MM.1S (cell line): ENCODE data around the gene PPM1H.

ENCODE experiments used
- DNase-seq: peaks from one replicate; pipeline ENCODE4 v3.0.0-alpha.2; 2015
- H2AFZ ChIP-seq: fragments of 300-600 bp; sonication (generic); 2 replicates; pipeline ENCODE4 v1.6.0; 2016; ENCODE audit warnings: antibody characterized with exemption, low read length
- H3F3A ChIP-seq: fragments of 300-600 bp; sonication (generic); 2 replicates; pipeline ENCODE4 v1.6.1; 2016; ENCODE audit warnings: mild to moderate bottlenecking, antibody characterized with exemption, low read length, moderate library complexity, mixed read lengths; ENCODE audit not compliant: insufficient read depth
- H3K27ac ChIP-seq: fragments of 300-600 bp; sonication (generic); 2 replicates; pipeline ENCODE4 v1.5.1; 2016; ENCODE audit warnings: mild to moderate bottlenecking, low read length
- H3K27me3 ChIP-seq: fragments of 300-600 bp; sonication (generic); replicated peaks from 2 replicates; pipeline ENCODE4 v1.6.0; 2016; ENCODE audit warnings: low read length; ENCODE audit not compliant: insufficient read depth
- H3K36me3 ChIP-seq: fragments of 300-600 bp; sonication (generic); replicated peaks from 2 replicates; pipeline ENCODE4 v1.6.1; 2016; ENCODE audit warnings: mild to moderate bottlenecking, low read length, mixed read lengths; ENCODE audit not compliant: insufficient read depth
- H3K4me1 ChIP-seq: fragments of 300-600 bp; sonication (generic); 2 replicates; pipeline ENCODE4 v1.6.1; 2016; ENCODE audit warnings: low read length, mixed read lengths
- H3K4me2 ChIP-seq: fragments of 300-600 bp; sonication (generic); 2 replicates; pipeline ENCODE4 v1.6.0; 2016; ENCODE audit warnings: low read depth, low read length
- H3K4me3 ChIP-seq: fragments of 300-600 bp; sonication (generic); 2 replicates; pipeline ENCODE4 v1.5.1; 2016; ENCODE audit warnings: low read length, mixed read lengths
- H3K79me2 ChIP-seq: fragments of 300-600 bp; sonication (generic); 2 replicates; pipeline ENCODE4 v1.6.1; 2016; ENCODE audit warnings: mixed run types, low read length, mixed read lengths
- H3K9ac ChIP-seq: fragments of 300-600 bp; sonication (generic); 2 replicates; pipeline ENCODE4 v1.6.1; 2016; ENCODE audit warnings: low read length, mixed read lengths
- H3K9me2 ChIP-seq: fragments of 300-600 bp; sonication (generic); replicated peaks from 2 replicates; pipeline ENCODE4 v1.6.1; 2016; ENCODE audit warnings: mild to moderate bottlenecking, low read length, mixed read lengths; ENCODE audit not compliant: insufficient read depth
- H3K9me3 ChIP-seq: fragments of 300-600 bp; sonication (generic); replicated peaks from 2 replicates; pipeline ENCODE4 v1.6.1; 2016; ENCODE audit warnings: mild to moderate bottlenecking, low read length, mixed read lengths; ENCODE audit not compliant: insufficient read depth
- H4K20me1 ChIP-seq: fragments of 300-600 bp; sonication (generic); 2 replicates; pipeline ENCODE4 v1.6.1; 2016; ENCODE audit warnings: mild to moderate bottlenecking, low read length, moderate library complexity, mixed read lengths; ENCODE audit not compliant: insufficient read depth
- EZH2 ChIP-seq: fragments of 300-600 bp; sonication (generic); optimal IDR thresholded peaks from 2 replicates; pipeline ENCODE3; 2017; ENCODE audit warnings: low read depth, mild to moderate bottlenecking, antibody characterized with exemption, low read length, mixed read lengths
- EZH2phosphoT487 ChIP-seq: fragments of 300-600 bp; sonication (generic); IDR thresholded peaks from 2 replicates; pipeline ENCODE4 v1.6.1; 2018; ENCODE audit warnings: antibody characterized with exemption, low read length
- TF ChIP-seq, protein P1 (sequence below): fragments of 300-600 bp; sonication (generic); IDR thresholded peaks from 2 replicates; pipeline ENCODE4 v1.5.1; 2016; ENCODE audit warnings: antibody characterized with exemption, low read length, mixed read lengths

PPM1H gene

DNA sequence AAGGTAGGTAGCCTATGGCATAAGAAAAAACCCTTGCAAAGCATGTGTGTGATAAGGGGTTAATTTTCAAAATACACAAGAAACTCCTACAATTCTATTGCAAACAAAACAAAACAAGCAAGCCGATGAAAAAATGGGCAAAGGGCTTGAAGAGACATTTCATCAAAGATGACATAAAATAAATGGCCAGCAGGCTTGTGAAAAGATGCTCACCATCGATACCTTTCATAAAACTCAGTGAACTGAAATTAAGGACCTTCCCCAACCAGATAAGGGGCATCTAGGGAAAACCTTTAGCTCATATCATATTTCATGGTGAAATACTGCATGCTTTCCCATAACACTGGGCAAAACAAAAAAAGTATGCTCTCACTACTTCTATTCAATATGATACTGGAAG, 131.2 kb downstream of the PPM1H start:
- TF ChIP-seq EZH2phosphoT487: no peak
- TF ChIP-seq, protein P1, sequence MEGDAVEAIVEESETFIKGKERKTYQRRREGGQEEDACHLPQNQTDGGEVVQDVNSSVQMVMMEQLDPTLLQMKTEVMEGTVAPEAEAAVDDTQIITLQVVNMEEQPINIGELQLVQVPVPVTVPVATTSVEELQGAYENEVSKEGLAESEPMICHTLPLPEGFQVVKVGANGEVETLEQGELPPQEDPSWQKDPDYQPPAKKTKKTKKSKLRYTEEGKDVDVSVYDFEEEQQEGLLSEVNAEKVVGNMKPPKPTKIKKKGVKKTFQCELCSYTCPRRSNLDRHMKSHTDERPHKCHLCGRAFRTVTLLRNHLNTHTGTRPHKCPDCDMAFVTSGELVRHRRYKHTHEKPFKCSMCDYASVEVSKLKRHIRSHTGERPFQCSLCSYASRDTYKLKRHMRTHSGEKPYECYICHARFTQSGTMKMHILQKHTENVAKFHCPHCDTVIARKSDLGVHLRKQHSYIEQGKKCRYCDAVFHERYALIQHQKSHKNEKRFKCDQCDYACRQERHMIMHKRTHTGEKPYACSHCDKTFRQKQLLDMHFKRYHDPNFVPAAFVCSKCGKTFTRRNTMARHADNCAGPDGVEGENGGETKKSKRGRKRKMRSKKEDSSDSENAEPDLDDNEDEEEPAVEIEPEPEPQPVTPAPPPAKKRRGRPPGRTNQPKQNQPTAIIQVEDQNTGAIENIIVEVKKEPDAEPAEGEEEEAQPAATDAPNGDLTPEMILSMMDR: no peak
- no peak for TF ChIP-seq EZH2
- Histone ChIP-seq H3K4me3 (no peak overlapping the region), H3K4me1 (no peaks in the 10 kb centered on the region), H3K4me2 (no peak overlapping the region), H3K27ac (no peak overlapping the region), H2AFZ (no peak overlapping the region), H3K79me2 (no peaks in the 10 kb centered on the region), H3K36me3 (no peaks in the 10 kb centered on the region), H3F3A (no peaks in the 10 kb centered on the region), H3K9me2 (no peaks in the 10 kb centered on the region), H3K27me3 (no peaks in the 10 kb centered on the region), H4K20me1 (no peaks in the 10 kb centered on the region), H3K9me3 (no peaks in the 10 kb centered on the region), H3K9ac (no peak overlapping the region)
- DNase-seq: no peak

DNA sequence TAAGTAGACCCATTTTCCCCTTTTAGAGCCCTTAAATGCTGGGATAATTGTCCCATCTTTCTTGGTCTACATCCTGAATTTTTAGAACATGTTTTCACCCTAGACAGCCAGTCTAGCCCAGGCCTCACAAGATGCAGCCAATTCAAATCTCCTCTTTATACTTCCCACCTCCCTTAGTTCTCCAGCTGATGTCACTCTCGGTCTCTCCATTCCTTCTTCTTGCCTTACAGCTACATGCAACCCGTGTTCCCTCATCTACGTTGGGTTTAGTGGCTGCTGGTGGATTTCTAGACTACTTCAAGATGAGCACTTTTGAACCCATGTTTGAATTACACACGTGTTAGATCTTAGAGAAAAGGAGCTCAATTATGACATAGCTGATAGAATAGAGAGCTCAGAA, 132.0 kb downstream of the PPM1H start:
- Histone ChIP-seq H3K9me3 (no peaks in the 10 kb centered on the region), H3F3A (no peaks in the 10 kb centered on the region), H3K4me3 (no peak overlapping the region), H2AFZ (no peak overlapping the region), H3K9me2 (no peaks in the 10 kb centered on the region), H3K4me2 (no peak overlapping the region), H4K20me1 (no peaks in the 10 kb centered on the region), H3K79me2 (no peaks in the 10 kb centered on the region), H3K27me3 (no peaks in the 10 kb centered on the region), H3K9ac (no peak overlapping the region), H3K27ac (no peak overlapping the region), H3K36me3 (no peaks in the 10 kb centered on the region), H3K4me1 (no peaks in the 10 kb centered on the region)
- TF ChIP-seq EZH2 (no peak), EZH2phosphoT487 (no peak)
- TF ChIP-seq, protein P1: no peak
- no peak for DNase-seq

DNA sequence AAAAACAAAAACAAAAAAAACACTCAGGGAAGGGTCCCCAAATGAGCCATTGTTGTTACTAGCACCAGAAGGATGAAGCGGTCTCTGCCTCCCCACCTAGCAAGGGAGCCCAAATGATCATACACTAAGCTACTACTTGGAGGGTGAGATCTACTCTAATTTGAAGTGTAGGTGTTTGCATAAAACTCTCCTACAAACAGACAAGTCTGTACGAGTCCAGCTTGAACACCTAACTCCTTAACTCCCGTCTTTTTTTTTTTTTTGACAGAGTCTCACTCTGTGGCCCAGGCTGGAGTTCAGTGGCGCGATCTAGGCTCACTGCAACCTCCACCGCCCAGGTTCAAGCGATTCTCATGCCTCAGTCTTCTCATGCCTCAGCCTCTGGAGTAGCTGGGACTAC, 132.6 kb downstream of the PPM1H start:
- Histone ChIP-seq H4K20me1 (no peaks in the 10 kb centered on the region), H3K9me3 (no peaks in the 10 kb centered on the region), H3K27me3 (no peaks in the 10 kb centered on the region), H3F3A (no peaks in the 10 kb centered on the region), H3K9me2 (no peaks in the 10 kb centered on the region), H3K79me2 (no peaks in the 10 kb centered on the region), H3K4me3 (no peak overlapping the region), H3K9ac (no peak overlapping the region), H3K4me2 (no peak overlapping the region), H3K27ac (no peak overlapping the region), H3K4me1 (no peaks in the 10 kb centered on the region), H2AFZ (no peak overlapping the region), H3K36me3 (no peaks in the 10 kb centered on the region)
- DNase-seq: no peak
- TF ChIP-seq, protein P1: no peak
- TF ChIP-seq EZH2phosphoT487: no peak
